ELF-1 (cell line): ENCODE data around the gene PRR23E.

Experiments
- DNase-seq: peaks from one replicate; pipeline ENCODE4 v3.0.0-alpha.2; 2016; ENCODE audit warnings: low read depth, low spot score

Gene PRR23E

DNA sequence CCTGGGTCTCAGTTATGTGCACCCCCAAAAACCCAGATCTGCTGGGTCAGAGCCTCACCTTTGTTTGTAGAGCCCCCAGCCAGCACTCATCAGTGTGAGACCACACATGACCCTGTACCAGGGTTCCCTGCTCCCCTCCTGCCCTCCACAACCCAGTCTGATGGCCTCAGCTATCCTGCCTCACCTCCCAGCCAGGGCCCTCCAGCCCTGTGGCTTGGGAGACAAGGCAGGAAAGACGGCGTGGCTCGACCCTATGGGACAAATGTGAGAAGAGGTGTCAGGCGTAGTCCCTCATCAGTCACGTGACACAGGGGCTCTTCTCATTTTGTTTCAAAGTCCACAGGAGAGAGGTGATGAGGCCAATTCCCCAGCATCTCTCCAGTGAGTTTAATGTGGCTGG is 28.3 kb upstream of the PRR23E start:
- DNase-seq = no peak

DNA sequence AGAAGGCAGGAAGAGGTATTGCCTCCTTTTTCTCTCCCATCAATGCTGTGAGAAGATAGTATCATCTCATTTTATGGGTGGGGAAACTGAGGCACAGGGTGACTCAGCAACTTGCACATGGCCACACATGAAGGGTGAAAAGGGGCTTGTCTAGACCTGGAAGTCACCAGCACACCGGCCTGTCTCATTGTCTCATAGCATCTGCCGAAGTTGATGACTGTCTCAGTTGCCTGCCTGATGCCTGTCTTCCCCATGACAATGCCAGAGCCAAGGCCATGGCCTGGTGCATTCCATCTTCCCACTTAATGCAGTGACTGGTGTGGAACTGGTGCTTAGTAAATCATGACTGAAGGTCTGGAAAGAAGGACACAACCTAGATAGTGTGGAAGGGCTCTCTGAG is 27.9 kb upstream of the PRR23E start:
- DNase-seq = no peak

DNA sequence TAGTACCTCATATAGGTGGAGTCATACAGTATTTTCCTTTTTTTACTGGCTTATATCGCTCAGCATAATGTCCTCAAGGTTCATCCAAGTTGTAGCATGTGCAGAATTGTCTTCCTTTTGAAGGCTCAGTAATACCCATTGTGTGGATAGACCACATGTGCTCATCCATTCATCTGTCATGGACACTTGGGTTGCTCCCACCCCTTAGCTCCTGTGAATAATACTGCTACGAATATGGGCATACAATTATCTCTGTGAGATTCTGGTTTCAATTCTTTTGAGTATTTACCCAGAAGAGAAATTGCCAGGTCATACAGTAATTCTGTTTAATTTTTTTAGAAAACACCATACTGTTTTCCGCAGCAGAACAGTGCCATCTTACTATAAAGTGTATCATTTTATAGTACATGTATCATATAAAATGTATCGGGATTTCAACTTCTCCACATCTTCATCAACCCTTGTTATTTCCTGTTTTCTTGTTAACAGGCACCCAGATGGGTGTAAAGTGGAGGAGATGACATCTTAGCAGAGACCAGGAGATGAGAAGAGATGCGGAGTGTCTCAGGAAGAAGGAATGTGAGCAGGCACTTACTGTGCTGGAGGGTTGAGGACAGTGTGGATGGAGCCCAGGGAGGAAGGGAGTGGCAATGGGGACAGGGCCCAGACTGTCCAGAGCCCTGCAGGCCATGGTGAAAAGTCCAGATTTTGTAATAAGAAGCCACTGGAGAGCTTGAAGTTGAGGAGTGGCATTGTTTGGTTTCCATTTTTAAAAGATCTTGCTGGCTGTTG is 27.0 kb upstream of the PRR23E start:
- DNase-seq = no peak

DNA sequence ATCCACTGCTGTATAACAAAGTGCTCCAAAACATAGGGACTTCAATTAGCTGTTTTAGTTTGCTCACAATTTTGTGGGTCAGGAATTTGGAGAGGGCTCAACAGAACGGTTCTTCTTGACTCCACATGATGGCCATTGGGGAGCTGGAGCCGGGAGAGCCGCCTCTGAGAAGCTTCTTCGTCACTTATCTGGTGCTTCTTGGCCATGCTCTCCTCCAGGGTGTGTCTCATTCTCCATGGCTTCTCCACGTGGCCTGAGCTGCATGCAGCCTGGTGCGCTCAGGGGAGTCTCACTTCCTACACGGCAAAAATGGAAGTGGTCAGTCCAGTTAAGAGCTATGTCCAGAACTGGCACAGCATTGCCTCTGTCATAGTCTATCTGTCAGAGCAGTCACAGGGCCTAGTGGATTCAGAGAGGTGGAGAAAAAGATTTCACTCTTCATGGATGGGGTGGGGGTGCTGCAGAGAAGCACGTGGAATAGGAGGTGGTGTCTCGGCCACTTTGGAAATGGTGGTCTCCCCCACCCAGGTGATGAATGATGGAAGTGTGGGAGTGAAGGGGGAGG is 26.3 kb upstream of the PRR23E start:
- no peak for DNase-seq

DNA sequence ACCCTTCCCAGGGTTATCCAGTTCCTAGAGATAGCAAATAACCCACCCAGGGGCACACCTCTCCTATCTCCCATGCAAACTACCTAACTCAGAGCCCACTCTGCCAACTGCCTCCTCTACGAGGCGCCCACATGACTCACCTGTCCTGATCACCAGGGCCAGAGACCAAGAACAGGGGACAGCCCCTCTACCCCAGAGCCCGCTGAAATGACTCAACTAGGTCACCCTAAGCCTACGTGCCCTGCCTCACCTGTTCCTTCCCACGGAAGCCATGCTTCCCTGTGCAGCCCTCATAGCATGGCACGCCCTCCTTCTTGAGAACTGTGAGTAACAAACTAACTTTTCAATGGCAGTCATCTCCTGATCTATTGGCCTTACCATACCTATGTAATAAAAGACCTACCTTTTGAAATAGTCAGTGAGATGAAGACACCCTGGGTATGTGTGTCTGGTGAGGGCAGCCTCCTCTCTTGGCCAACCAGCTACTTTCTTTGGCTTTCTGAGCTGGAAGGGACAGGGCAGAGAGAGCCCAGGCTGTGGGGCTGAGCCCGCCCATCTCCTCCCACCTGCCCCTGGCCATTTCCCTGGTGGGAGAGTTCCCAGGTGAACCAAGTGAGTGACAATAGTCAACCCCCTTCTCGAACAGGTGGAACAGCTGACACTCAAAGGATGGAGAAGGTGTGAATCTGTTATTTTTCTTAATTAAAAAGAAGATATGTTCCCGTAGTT is 25.5 kb upstream of the PRR23E start:
- DNase-seq = no peak

DNA sequence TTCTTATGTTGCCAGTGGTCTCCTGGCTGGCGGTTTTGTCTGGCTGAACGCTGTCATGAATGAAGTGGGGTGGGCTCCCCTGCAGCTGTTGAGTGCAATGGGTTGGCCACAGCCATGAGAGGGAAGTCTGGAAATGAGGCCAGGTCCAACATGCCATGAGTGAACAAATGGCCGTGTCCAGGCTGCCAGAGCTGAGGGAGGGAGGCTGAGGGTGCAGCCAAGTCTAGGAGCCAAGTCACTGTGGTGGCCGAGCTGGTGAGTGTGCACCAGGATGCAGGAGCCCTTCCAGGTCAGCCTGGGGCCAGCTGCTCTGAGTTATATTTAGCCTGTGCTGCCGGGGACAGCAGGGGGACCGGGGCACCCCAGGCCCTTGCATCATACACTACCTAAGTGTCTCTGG is 24.7 kb upstream of the PRR23E start:
- no peak for DNase-seq

DNA sequence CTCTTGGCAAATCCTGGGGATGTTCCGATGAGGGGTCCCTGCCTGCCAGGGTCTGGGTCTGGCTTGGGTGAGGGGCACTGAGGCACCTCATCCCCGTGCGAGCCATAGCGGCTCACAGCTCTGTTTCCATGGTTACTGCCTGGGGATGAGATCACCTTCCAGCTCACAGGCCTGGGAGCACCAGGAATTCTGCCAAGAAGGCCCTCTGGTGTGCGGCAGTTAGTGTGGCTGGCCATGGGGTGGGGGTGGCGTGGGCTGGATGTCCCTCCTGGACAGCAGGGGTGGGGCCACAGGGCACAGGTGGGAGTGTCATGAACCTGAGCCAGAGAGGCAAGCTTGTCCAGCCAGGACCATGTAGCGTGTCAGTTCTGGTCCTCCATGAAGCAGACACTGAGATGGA is 22.1 kb upstream of the PRR23E start:
- DNase-seq = peak; percentile 21

DNA sequence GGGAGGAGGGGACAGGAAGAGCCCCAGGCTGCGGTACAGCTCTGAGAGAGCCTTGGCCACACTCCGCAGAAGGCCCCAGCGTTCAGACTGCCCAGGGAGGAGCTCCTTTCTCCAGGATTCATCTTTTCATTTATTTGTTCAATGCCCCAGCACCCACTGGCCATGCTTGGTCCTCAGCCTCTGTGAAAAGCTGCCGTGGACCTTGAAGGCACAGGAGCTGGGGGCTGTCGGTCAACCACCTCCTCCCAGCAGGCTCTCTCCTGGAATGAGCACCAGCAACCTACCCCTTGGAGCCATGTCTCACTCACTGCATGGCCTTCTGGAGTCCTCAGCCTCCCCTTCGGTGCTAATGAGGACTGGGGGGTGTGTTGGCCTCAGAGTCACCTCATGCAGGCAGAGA is 21.6 kb upstream of the PRR23E start:
- DNase-seq = no peak

DNA sequence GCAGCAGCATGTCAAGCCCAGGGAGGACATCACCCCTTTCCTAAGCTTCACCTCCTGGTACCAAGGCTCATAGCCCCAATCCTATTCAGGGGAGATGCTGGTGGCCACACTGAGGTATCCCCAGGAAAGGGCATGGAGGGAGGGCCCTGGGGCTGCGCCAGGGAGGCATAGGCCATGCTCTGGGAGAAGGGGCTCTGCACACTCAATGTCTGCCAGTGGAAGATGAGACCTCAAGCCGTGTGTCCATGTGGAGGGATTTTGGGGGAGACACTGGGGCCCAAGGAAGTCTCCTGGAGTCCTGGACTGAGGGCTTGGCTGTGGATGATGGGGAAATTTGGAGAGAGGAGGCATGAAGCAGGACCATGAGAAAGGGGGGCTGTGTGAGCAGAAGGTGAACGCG is 21.2 kb upstream of the PRR23E start:
- no peak for DNase-seq

DNA sequence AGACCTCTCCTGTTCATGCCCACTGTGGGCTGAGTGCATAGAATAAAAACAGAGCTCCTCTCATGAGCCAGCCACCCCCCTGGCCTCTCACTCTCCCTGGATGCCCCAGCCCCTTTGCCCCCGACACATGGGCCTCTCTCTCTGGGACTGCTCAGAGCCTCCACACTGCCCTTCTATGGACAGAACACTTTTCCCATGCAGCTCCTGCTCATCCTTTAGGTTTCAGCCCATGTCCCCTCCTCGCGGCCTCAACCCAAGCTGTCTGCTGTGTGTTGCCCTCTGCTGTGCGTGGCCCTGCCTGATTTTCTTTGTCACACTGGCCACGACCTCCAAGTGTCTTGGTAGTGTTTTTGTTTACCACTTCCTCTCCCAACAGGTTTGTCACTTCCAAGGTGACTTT is 20.7 kb upstream of the PRR23E start:
- DNase-seq = no peak

DNA sequence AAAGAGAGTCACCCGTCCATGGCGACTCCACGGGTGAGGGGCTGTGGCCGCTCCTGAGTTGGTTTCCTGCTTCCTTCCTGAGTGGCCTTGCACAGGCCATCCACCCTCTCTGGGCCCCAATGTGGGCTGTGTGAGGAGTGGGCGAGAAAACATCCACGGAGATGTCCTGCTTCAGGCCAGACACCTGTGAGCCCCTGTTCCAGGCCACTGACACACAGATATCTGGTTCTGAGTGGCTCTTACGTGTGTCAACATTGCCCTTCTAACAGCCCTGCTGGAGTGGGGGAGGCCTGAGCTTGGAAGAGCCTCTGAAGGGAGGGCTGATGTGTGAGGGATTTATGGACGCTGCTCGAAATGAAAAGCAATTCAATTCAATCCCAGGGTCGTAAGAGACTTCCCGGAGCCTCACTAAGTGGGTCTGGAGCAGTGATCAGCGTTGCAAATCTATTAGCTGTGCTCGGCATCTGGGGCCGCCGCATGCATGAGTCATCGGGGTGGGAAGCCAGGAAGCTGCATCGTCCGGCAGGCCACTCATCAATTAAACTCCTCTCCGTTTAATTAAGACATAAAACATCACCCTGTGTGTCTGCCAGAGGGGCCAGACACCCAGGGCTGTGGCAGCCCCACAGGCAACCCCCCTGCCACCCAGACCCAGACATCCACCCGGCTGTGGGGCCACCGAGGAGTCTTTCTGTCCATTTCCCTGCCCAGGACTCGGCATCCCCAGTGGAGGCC is 20.0 kb upstream of the PRR23E start:
- DNase-seq = peak; percentile 73

DNA sequence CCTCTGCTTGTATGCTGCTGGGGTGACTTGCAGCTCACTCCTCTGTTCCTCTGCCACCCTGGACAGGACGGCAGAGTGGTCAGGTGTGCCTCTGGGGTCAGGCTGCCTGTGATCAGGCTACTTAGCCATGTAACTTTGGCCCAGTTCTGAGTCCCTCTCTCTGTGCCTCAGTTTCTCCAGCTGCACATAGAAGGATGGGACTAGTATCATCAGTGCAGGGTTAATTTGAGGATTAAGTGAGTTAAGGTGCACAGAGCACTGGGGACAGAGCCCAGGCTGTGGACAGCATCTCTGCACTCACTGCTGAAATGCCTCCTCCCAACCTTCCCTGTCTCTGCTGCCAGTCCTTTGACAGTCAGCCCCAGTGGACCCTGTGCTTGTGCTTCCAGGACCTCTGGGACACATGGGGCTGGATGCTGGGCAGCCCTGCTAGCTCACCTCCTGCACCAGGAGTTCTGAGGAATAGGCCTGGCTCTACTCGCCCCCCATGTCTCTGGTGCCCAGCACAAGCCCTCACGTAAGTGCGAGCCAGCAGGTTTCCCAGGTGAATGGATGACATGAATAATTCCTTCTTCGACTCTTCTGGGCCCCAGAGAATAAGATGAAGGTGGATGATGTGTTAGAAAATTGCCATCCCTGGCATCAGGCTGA is 19.3 kb upstream of the PRR23E start:
- DNase-seq = no peak

DNA sequence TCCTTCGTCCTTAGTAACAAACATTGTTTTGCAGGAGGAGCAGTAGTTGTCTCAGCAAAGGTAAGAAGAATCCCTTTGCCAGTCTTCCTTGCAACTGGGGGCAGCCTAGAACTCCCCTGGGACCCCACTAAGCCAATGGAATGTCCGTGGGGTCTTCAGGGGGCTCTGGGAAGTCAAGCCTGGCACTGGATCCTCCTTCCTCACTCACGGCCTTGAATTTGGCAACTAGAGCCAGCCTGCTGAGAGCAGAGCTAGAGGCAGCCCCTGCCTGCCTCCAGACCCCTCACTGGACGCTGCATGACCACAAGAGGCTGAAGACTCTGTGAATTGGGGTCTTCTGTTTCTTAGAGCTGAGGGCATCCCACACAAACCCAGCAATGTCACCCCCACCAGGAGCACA is 18.6 kb upstream of the PRR23E start:
- DNase-seq = no peak

DNA sequence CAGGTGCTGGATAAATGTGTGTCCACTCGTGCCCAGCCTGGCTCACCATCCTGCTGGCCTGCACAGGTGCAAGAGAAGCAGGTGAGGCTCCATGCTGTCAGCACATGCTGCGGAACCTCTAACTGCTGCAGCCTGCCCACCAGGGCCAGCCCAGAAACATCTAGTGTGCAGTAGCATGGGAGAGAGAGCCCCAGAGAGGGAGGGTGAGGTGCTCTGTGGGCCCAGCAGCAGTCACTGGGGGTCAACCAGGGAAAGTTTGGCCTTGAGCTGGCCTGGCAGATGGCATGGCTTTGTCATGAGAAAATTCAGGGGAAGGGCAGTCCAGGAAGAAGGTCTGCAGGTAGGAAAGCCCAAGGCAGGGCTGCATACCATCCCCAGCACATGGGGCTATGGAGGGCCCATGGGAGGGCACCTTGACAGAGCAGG is 18.2 kb upstream of the PRR23E start:
- no peak for DNase-seq

DNA sequence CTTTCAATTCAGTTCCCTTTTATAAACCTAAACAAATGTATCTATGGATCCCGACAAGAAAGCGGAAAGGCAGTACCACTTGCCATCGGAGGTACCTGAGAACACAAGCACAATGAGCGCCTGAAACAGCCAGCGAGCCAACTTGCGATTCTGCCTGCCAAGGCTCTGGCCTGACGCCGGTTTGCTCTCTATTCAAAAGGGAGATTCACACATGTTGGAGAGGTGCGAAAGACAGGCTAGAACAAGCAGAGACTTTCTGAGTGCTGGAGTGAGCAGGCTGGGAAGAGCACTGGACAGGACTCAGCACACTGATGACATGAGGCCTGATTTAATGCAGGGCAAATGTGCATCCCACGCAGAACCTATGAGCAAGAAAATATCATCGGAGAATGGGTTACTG is 17.7 kb upstream of the PRR23E start:
- no peak for DNase-seq

DNA sequence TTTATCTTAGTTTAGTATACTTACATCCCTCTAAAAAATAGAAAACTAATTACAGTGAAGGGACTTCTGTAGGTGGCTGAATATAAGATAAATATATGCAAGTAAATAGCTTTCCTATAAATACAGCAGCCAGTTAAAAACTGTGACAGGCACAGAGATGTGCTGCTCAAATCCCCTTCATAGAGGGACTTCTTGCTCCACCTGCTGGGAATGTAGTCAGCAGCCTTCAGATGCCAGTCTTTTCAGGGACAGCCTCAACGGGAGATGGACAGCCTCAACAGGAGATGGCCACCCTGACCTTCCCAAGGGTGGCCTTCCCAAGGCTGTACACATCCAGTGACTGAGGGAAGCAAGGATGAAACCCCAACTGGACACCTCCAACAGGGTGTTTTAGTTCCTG is 15.7 kb upstream of the PRR23E start:
- DNase-seq = no peak

DNA sequence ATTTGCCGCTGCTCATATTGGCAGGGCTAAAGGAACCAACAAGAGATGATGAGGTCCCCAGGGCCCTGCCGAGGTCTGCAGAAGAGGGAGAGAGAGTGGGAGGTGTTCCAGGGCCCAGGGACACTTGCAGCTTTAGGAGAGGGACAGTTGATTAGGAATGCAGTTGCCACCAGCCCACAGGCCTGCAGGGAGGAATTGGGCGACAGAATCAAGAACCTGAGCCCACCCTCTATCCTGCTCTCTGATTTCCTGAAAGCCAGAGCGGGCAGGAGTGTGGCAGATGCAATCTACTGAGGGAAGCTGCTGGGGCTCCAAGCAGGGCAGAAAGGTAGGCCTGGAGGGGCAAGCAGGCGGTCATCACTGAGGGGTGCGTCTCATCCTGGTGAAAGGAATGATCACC is 12.1 kb upstream of the PRR23E start:
- no peak for DNase-seq

DNA sequence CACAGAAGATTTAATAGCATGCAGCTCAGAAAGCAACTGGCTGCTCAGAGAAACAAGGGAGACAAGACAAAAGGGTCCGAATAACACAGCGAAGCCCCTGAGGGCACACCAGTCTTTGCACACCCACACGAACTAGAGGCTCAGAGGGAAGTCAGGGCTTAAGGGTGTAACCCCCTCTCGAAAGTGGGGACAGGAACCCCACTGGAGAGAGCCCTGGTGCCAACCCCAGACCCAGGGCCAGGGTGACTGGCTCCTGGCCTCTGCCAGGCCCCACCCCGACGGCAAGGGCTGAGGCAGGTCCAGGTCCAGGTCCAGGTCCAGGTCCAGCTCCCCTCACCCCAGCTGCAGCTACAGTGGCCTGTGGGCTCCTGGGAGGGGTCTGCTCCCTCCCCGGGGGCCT is 10.5 kb upstream of the PRR23E start:
- DNase-seq = peak; percentile 64

DNA sequence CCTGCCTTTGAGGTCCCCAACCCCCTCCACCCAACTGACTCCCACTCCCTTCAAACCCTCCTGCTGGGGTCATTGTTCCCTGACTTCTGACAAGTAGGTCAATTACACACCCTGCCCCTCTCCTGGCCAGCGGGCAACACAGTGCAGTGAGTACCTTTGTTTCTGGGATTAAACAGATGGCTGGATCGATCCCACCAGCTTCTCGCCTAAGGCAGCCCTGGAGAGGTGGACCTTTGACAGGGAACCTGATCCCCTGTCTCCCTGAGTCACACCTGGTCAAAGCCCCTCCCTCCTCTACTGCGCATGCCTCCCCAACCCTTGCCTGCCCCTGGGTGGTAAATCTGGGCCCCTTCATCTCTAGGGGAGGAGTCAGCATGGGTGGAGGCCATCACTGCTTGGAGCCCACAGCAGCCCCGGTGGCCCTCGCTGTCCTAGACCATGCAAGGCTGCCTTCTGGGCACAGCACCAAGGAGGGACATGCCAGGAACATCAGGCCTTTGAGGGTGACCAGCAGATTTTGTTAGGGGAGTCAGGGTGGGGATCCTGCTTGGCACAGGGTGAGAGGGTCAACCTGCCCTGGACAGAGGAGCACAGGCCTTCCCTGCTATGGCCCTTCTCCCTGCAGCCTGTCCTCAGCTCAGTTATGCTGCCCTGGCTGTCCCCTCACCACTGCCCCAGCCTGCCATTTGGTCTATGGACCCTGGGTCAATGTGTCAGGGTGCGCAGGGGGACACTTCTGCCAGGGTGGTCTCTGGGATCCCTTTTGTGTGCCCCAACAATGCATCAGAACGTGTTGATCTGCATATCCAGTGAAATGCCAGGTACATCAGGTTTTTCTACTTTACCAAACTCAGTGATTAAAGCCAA is 9.8 kb upstream of the PRR23E start:
- peak; percentile 88 for DNase-seq

DNA sequence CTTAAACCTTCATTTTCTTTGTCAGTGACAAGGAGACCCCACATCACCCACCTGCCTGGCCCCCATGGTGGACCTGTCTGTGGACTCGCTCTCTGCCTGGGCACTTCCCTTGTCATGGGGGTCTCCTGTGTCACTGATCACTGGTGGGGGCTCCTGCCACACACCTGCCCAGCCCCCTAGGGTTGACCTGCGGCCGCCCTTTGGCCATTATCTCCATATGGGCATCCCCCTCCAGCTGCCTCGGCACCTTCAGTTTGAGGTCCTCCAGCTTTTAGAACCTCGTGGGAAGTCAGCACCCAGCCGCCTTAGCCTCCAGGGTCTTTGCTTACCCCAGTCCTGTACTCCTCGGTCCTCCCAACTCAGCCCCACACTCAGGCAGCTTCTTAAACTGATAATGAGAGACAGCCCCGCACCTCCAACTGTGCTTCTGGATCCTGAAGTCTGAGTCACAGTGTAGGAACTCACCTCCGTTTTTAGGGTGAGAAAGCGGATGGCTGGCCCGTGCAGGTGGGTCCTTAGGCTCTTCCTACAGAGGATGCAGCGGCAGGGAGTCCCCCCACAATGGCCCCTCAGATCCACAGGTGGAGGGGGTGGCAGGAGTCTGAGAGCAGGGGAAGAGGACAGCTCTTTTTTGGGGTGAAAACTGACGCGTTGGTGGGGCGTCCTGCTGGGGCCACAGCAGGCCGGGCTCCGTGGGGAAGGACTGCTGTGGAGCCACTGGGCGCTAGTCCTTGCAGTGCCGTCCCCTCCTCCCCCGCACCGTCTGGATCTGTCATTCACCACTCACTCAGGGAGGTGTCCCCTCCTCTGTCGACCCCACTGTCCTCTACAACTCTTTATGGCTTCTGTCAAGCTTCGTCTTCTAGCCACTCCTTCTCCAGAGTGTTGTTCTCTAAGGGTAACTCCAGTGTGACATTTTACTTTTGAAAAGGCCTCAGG is 8.7 kb upstream of the PRR23E start:
- no peak for DNase-seq
